ENCODE results near the gene OAS2. TPM values are rescaled to one million over a fixed set of nuclear protein-coding genes. Genes with fewer than 3 reads are reported as not detected.

OAS2 gene
- total RNA-seq, 3 donors from 2014 or later (not counting 1 experiment from before 2014, with no cell fraction given) = 29.0 to 56.3 (median 48.2) TPM

DNA sequence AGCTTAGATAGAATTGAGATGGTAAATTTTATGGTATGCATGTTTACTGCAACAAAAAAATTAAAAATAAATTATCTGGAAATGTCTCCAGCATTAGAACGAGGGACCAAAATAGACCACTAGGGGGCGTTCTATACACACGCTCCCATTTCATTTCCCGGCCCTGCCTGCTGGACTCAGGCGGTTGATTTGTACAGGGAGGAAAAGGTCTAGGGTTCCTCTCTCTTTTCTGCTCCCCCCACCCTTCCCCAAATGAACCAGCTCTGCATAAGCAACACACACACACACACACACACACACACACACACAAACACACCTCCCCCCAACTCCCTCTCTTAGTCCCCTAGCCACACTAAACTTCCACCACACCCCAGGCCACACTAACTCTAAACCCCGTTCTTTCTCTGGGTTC is 70.4 kb downstream of the OAS2 start:
- DNase-seq (peak; percentile 25 to 85), ATAC-seq (peak; percentile 64 to 77 (median 67))
- Histone ChIP-seq H3K36me3 (ENCODE audit: control insufficient read depth, insufficient read depth, low read length) (no peaks in the 10 kb centered on the region), H3K4me1 (ENCODE audit: control insufficient read depth, insufficient read depth, low read length) (peaks cover 19% of the 10 kb centered on the region), H3K27me3 (ENCODE audit: control insufficient read depth, insufficient read depth, low read length) (no peaks in the 10 kb centered on the region), H3K9me3 (ENCODE audit: control insufficient read depth, insufficient read depth, low read length) (no peaks in the 10 kb centered on the region), H3K27ac (ENCODE audit: low read length) (no peak overlapping the region), H3K4me3 (ENCODE audit: low read length) (no peak overlapping the region)
- peaks cover 8 to 14% of the 10 kb centered on the region in 2 donors for H3K27me3 Mint-ChIP-seq (ENCODE audit: low read depth in 2 of 2)
- peaks cover 0 to 6% of the 10 kb centered on the region in 2 donors for H3K4me1 Mint-ChIP-seq
- no peaks in the 10 kb centered on the region for H3K36me3 Mint-ChIP-seq
- no peaks in the 10 kb centered on the region for H3K9me3 Mint-ChIP-seq
- 57% methylated on average over 1 of the region's 6 CpGs for WGBS (ENCODE audit: insufficient coverage)
- TF ChIP-seq, protein P1, sequence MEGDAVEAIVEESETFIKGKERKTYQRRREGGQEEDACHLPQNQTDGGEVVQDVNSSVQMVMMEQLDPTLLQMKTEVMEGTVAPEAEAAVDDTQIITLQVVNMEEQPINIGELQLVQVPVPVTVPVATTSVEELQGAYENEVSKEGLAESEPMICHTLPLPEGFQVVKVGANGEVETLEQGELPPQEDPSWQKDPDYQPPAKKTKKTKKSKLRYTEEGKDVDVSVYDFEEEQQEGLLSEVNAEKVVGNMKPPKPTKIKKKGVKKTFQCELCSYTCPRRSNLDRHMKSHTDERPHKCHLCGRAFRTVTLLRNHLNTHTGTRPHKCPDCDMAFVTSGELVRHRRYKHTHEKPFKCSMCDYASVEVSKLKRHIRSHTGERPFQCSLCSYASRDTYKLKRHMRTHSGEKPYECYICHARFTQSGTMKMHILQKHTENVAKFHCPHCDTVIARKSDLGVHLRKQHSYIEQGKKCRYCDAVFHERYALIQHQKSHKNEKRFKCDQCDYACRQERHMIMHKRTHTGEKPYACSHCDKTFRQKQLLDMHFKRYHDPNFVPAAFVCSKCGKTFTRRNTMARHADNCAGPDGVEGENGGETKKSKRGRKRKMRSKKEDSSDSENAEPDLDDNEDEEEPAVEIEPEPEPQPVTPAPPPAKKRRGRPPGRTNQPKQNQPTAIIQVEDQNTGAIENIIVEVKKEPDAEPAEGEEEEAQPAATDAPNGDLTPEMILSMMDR (IDR thresholded peaks at IDR 0.05) = peak; percentile 69
- intact Hi-C loops (cut with micrococcal nuclease) = loop anchor here (1.0 kb wide), 2 partner anchors 50 to 126 kb away; no protein-coding TSS in a partner anchor
- H3K4me3 Mint-ChIP-seq = no peak overlapping the region
- H3K27ac Mint-ChIP-seq = no peak overlapping the region

DNA sequence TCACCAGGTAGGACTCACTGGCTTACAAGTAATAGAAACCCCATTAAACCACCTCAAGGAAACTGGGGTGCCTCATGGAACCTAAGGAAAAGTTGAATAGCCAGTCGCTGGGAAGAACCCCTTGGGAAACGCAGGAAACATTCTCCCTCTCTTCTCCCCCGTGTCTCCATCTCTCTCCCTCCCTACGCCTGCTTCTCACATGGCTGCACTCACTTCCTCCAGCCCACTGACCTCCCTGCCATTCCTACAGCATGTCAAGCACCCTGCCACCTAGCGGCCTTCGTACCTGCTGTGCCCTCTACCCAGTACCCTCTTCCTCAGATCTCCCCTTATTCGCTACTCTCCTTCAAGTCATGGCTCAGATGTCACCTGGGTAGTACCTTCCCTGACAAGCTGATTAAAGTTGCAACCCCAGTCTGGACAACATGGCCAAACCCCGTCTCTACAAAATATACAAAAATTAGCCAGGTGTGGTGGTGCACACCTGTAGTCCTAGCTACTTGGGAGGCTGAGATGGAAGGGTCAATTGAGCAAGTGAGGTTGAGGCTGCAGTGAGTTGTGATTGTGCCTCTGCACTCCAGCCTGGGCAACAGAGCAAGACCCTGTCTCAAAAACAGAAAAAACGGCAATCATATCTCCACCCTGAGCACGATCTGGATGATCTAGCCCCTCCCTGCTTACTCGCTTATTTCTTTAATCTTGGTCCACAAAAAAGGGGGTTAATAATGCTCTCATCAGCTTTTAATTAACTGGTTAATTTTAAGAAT is 71.8 kb downstream of the OAS2 start:
- Mint-ChIP-seq H3K4me3 (no peak overlapping the region), H3K9me3 (no peaks in the 10 kb centered on the region), H3K4me1 (peaks cover 0 to 6% of the 10 kb centered on the region in 2 donors), H3K36me3 (no peaks in the 10 kb centered on the region), H3K27ac (no peak overlapping the region), H3K27me3 (ENCODE audit: low read depth in 2 of 2) (peaks cover 0 to 15% of the 10 kb centered on the region in 2 donors)
- no peak for DNase-seq
- intact Hi-C loops (cut with micrococcal nuclease) = no loop called here
- Histone ChIP-seq H3K9me3 (ENCODE audit: control insufficient read depth, insufficient read depth, low read length) (no peaks in the 10 kb centered on the region), H3K4me1 (ENCODE audit: control insufficient read depth, insufficient read depth, low read length) (peaks cover 20% of the 10 kb centered on the region), H3K4me3 (ENCODE audit: low read length) (no peak overlapping the region), H3K36me3 (ENCODE audit: control insufficient read depth, insufficient read depth, low read length) (no peaks in the 10 kb centered on the region), H3K27ac (ENCODE audit: low read length) (no peak overlapping the region), H3K27me3 (ENCODE audit: control insufficient read depth, insufficient read depth, low read length) (no peaks in the 10 kb centered on the region)
- 66% methylated on average over 11 of the region's 11 CpGs for WGBS (ENCODE audit: insufficient coverage)
- no peak for ATAC-seq
- TF ChIP-seq, protein P1 (IDR thresholded peaks at IDR 0.05) = no peak

DNA sequence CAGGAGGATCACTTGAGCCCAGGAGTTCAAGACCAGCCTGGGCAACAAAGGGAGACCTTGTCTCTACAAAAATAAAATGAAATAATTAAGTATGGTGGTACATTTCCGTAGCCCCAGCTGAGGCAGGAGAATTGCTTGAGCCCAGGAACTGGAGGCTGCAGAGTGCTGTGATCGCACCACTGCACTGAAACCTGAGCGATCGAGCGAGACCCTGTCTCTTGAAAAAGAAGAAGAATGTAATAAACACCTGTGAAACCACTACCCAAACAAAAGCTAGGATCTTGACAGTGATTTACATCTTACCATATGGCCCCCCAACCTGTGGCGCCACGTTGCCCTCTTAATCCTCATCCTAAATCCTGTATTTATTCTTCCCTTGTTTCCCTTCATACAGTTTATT is 72.5 kb downstream of the OAS2 start:
- Histone ChIP-seq H3K27ac (ENCODE audit: low read length) (no peak overlapping the region), H3K36me3 (ENCODE audit: control insufficient read depth, insufficient read depth, low read length) (no peaks in the 10 kb centered on the region), H3K27me3 (ENCODE audit: control insufficient read depth, insufficient read depth, low read length) (no peaks in the 10 kb centered on the region), H3K9me3 (ENCODE audit: control insufficient read depth, insufficient read depth, low read length) (no peaks in the 10 kb centered on the region), H3K4me3 (ENCODE audit: low read length) (no peak overlapping the region), H3K4me1 (ENCODE audit: control insufficient read depth, insufficient read depth, low read length) (peaks cover 26% of the 10 kb centered on the region)
- TF ChIP-seq, protein P1 (IDR thresholded peaks at IDR 0.05) = no peak
- 75% methylated on average over 7 of the region's 7 CpGs for WGBS (ENCODE audit: insufficient coverage)
- no peak overlapping the region for H3K27ac Mint-ChIP-seq
- no peaks in the 10 kb centered on the region for H3K36me3 Mint-ChIP-seq
- DNase-seq = no peak
- peaks cover 0 to 6% of the 10 kb centered on the region in 2 donors for H3K4me1 Mint-ChIP-seq
- no peak for ATAC-seq
- no peaks in the 10 kb centered on the region for H3K9me3 Mint-ChIP-seq
- intact Hi-C loops (cut with micrococcal nuclease) = no loop called here
- H3K27me3 Mint-ChIP-seq (ENCODE audit: low read depth in 2 of 2) = peaks cover under 1 to 14% of the 10 kb centered on the region in 2 donors
- no peak overlapping the region for H3K4me3 Mint-ChIP-seq
